Uterus (tissue), 4 donors: ENCODE measurements around the gene PPP1R9A. TPM values are rescaled to one million over a fixed set of nuclear protein-coding genes. Genes with fewer than 3 reads are reported as not detected.

Experiments used
- DNase-seq, 2 donors: peaks; one replicate each; pipeline ENCODE4 v3.0.0-alpha.2; 2019 to 2020
- H3K27ac ChIP-seq, 2 donors: fragments of 200-600 bp; sonication (generic); 1 replicate in 1 of 2; 2 replicates in 1 of 2; pipeline ENCODE4 v1.5.1; 2016 to 2018
- H3K27me3 ChIP-seq, 2 donors: fragments of 200-600 bp; sonication (generic); one replicate each; pipeline ENCODE4 v1.5.1; 2018 to 2019; ENCODE audit warnings: control low read depth in 1 of 2
- H3K36me3 ChIP-seq, 2 donors: fragments of 200-600 bp; sonication (generic); one replicate each; pipeline ENCODE4 v1.5.1; 2019; ENCODE audit warnings: control low read depth in 1 of 2
- H3K4me1 ChIP-seq, 2 donors: fragments of 200-600 bp; sonication (generic); one replicate each; pipeline ENCODE4 v1.5.1; 2018 to 2019; ENCODE audit warnings: control low read depth in 1 of 2
- H3K4me3 ChIP-seq, 2 donors: fragments of 200-600 bp; sonication (generic); 1 replicate in 1 of 2; 2 replicates in 1 of 2; pipeline ENCODE4 v1.5.1; 2018 to 2019; ENCODE audit warnings: mild to moderate bottlenecking in 1 of 2
- H3K9me3 ChIP-seq, 2 donors: fragments of 200-600 bp; sonication (generic); one replicate each; pipeline ENCODE4 v1.5.1; 2019; ENCODE audit warnings: control low read depth in 1 of 2
- CTCF ChIP-seq, 4 experiments: fragments of 200-600 bp in 2 of 4; fragments of 450-650 bp in 2 of 4; sonication (generic) in 2 of 4; IDR thresholded peaks; one replicate each; pipeline ENCODE4 v1.5.1; 2016 to 2019; ENCODE audit warnings: antibody characterized with exemption in 4 of 4, mild to moderate bottlenecking in 2 of 4, moderate library complexity in 1 of 4
- POLR2A ChIP-seq, 2 donors: fragments of 450-650 bp; IDR thresholded peaks; one replicate each; pipeline ENCODE4 v1.6.1; 2016; ENCODE audit warnings: antibody characterized with exemption in 2 of 2, mild to moderate bottlenecking in 1 of 2, moderate library complexity in 1 of 2
- intact Hi-C: fragments of 100-400 bp; cut with DNase I; formaldehyde crosslinking; loops from one replicate; pipeline ENCODE4 v1.15.1; 2023; ENCODE audit warnings: low total_unique reads
- total RNA-seq, 4 donors: library from RNA; depleted of rRNA in 3 of 4; stranded (reverse); fragments of >200 nt in 3 of 4; gene quantifications; one replicate each; pipeline versions ENCODE4 v1.1.0 to v1.2.4, GENCODE V29; 2014 to 2023
- donor health status: DM: yes; HTN: yes; CAD: no.

The PPP1R9A gene
- total RNA-seq, 4 donors from 2014 or later, result 5.3 to 39.6 (median 15.0) TPM

DNA sequence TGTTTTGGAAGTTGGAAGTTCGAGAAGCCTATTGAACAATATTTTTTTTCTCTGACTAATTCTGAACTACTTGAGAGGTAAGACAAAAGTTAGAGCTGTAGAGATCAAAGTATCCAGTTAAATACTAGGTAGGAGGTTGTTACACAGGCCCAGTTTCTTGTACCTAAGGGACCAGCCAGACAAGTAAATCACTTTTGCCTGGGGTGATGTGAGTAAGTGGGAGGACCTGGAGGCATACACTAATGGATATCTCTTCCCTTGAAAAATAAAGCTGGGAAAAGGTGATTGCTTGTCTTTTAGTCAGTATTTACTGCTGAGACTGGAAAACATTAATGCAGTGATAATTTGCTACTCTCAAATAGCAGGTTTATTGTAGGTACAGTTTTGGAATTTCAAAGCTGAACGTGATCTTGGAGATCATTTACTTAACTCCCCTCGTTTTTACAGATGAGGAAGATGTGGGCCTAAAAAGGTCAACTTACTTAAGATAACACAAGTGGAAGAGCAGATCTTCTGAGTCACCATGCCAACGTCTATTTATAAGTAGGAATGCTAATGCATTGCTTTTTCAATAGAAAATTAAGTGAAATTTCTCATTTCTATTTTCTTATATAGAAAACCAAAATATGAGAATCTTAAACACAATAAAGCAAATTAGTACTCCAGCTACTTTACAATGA lies 181.3 kb downstream of the PPP1R9A start:
- Histone ChIP-seq H3K9me3 (no peaks in the 10 kb centered on the region), H3K4me3 (no peak overlapping the region), H3K27ac (no peak overlapping the region), H3K27me3 (no peaks in the 10 kb centered on the region), H3K36me3 (no peaks in the 10 kb centered on the region), H3K4me1 (no peaks in the 10 kb centered on the region)
- DNase-seq, result no peak
- TF ChIP-seq CTCF (IDR thresholded peaks at IDR 0.05) (no peak), POLR2A (IDR thresholded peaks at IDR 0.05) (no peak)
- intact Hi-C loops, result no loop called here

DNA sequence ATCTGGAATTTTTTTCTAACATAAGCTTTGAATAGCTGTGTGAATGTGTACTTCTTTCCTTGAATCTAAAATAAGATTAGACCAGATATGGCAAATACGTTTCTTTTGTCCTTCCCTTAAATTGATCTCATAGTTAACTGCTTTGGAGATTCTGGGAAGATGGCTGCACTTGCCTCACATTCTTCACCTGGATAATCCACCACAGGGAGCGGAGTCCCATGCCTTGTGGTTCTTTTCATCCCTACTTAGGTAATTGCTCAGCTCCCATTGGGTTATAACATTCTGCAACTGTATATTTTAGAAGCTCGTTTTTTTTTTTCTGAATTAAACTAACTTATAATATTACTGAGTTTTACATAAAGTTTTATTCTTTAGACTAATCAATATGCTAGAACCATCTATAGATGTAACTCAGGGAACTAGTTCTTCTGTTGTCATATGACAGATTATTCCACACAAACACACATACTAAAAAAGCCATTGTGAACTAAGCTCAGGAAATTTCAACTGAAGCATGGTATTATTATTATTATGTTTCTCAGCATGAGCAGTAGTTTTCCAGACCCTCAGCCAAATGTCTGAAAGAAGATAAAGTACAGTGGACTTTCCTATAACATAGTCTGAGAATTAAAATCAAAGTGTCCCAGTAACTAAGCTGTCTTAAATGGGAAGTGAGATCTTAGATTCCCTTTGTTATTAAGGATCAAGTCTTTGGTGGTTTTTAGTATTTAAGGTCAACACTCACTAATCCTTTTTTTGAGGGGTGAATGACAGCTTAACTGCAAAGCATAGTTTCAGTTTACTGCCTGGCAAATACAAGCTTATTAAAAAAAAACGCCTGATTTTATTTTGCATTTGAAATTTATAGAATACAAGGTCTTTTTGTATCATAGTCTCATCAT lies 182.3 kb downstream of the PPP1R9A start:
- Histone ChIP-seq H3K36me3 (no peaks in the 10 kb centered on the region), H3K27me3 (no peaks in the 10 kb centered on the region), H3K27ac (no peak overlapping the region), H3K9me3 (no peaks in the 10 kb centered on the region), H3K4me1 (no peaks in the 10 kb centered on the region), H3K4me3 (no peak overlapping the region)
- TF ChIP-seq CTCF (IDR thresholded peaks at IDR 0.05) (no peak), POLR2A (IDR thresholded peaks at IDR 0.05) (no peak)
- DNase-seq, result no peak
- intact Hi-C loops, result no loop called here

DNA sequence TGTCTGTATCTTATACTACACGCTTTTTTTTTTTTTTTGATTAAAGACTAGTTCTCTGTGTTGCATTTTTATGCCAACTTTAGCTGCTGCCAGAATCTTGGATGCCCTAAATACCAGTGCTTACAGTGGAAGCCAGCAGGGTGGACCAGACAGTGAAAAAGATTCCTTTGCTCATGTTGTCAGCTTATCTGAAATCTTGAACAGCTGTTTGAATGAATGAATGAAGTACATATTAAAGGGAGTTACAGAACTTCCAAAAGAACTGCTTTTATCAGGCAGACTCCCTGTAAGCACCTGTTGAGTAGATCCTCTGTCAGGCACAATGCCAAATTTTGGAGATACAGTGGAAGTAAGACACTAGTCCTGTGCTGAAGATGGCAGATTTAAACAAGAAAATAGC lies 184.9 kb downstream of the PPP1R9A start:
- Histone ChIP-seq H3K27me3 (no peaks in the 10 kb centered on the region), H3K36me3 (no peaks in the 10 kb centered on the region), H3K4me3 (no peak overlapping the region), H3K9me3 (no peaks in the 10 kb centered on the region), H3K27ac (no peak overlapping the region), H3K4me1 (no peaks in the 10 kb centered on the region)
- no peak for DNase-seq
- intact Hi-C loops, result no loop called here
- TF ChIP-seq POLR2A (IDR thresholded peaks at IDR 0.05), result no peak

- no peaks in the 10 kb centered on the region for H3K36me3 ChIP-seq
- no peaks in the 10 kb centered on the region for H3K27me3 ChIP-seq
- TF ChIP-seq CTCF (IDR thresholded peaks at IDR 0.05) (no peak), POLR2A (IDR thresholded peaks at IDR 0.05) (no peak)
- H3K27ac ChIP-seq, result no peak overlapping the region
- intact Hi-C loops, result no loop called here
- DNase-seq, result no peak
- H3K4me3 ChIP-seq, result no peak overlapping the region
- no peaks in the 10 kb centered on the region for H3K4me1 ChIP-seq
- no peaks in the 10 kb centered on the region for H3K9me3 ChIP-seq
These were observed 188.0 kb downstream of the PPP1R9A start for GRCh38 chr7:95095259-95095965.

DNA sequence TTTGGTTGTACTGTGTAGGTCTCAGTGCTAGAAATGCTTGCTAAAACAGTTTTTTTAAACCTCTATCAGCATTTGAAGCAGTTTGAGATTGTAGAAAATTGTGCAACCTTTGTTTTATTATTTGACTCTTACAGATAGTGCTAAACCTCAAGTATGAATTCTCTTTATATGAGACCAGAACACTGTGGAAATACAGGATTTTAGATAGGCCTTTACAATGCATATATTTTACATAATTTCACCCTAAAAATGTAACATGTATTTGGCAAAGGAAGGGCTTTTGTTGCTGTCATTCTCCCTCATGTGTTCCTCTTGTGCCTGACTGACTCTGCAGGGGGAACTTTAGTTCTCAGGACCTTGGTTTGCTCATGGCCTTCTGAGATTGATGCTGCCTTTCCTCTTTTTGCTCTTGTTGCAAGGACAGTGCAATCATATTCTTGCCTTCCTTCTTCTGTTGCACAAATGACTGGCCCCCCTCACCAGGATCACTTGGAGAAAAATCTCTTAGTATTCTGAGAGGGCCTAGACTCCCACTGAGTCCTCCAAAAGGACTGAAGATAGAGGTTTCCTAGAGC lies 188.7 kb downstream of the PPP1R9A start:
- Histone ChIP-seq H3K4me1 (no peaks in the 10 kb centered on the region), H3K4me3 (no peak overlapping the region), H3K36me3 (no peaks in the 10 kb centered on the region), H3K27me3 (no peaks in the 10 kb centered on the region), H3K27ac (no peak overlapping the region), H3K9me3 (no peaks in the 10 kb centered on the region)
- DNase-seq, result no peak
- intact Hi-C loops, result no loop called here
- TF ChIP-seq POLR2A (IDR thresholded peaks at IDR 0.05), result no peak
- no peak for TF ChIP-seq CTCF (IDR thresholded peaks at IDR 0.05)
